Liver (tissue), 9 donors: ENCODE results near the gene HLA-F. TPM values are rescaled to one million over a fixed set of nuclear protein-coding genes. Genes with fewer than 3 reads are reported as not detected.

Source experiments
- DNase-seq: peaks from one replicate; pipeline ENCODE4 v3.0.0-alpha.2; 2017; ENCODE audit warnings: low spot score
- H3K27ac ChIP-seq, 2 donors: one replicate each; pipeline ENCODE4 v1.7.0; 2013; ENCODE audit warnings: inconsistent platforms in 2 of 2, low read length in 2 of 2, control low read depth in 1 of 2, low read depth in 1 of 2, mild to moderate bottlenecking in 1 of 2
- H3K27me3 ChIP-seq, 4 donors: one replicate each; pipeline versions ENCODE4 v1.6.1 to v1.7.0; 2013; ENCODE audit warnings: low read length in 3 of 4, inconsistent platforms in 1 of 4, mild to moderate bottlenecking in 1 of 4, moderate library complexity in 1 of 4; ENCODE audit not compliant: control insufficient read depth in 4 of 4, insufficient read depth in 4 of 4
- H3K36me3 ChIP-seq, 4 donors: one replicate each; pipeline versions ENCODE4 v1.6.1 to v1.7.0; 2013; ENCODE audit warnings: low read length in 3 of 4, mild to moderate bottlenecking in 3 of 4, low read depth in 1 of 4, moderate library complexity in 1 of 4; ENCODE audit not compliant: control insufficient read depth in 4 of 4, insufficient read depth in 3 of 4
- H3K4me1 ChIP-seq, 4 donors: one replicate each; pipeline versions ENCODE4 v1.6.1 to v1.7.0; 2013; ENCODE audit warnings: low read length in 3 of 4, mild to moderate bottlenecking in 3 of 4, moderate library complexity in 1 of 4; ENCODE audit not compliant: control insufficient read depth in 4 of 4, insufficient read depth in 4 of 4
- H3K4me3 ChIP-seq, 3 donors: one replicate each; pipeline versions ENCODE4 v1.6.1 to v1.7.0; 2013; ENCODE audit warnings: low read length in 3 of 3, control low read depth in 1 of 3, low read depth in 1 of 3, mild to moderate bottlenecking in 1 of 3
- H3K9ac ChIP-seq, 2 donors: one replicate each; pipeline ENCODE4 v1.7.0; 2013; ENCODE audit warnings: low read length in 2 of 2, mild to moderate bottlenecking in 2 of 2, moderate library complexity in 2 of 2, control low read depth in 1 of 2, low read depth in 1 of 2
- H3K9me3 ChIP-seq, 4 donors: one replicate each; pipeline versions ENCODE4 v1.6.1 to v1.7.0; 2013; ENCODE audit warnings: low read length in 3 of 4; ENCODE audit not compliant: control insufficient read depth in 4 of 4
- ATF3 ChIP-seq: IDR thresholded peaks from 2 replicates; pipeline ENCODE4 v1.6.1; 2016; ENCODE audit warnings: antibody characterized with exemption
- CTCF ChIP-seq: fragments of 150-350 bp; IDR thresholded peaks from 2 replicates; pipeline ENCODE4 v1.5.1; 2017; ENCODE audit warnings: improper control_type of control experiment, low read depth, low read length; ENCODE audit not compliant: missing input control
- EGR1 ChIP-seq, 2 donors: IDR thresholded peaks; 2 replicates each; pipeline ENCODE4 v1.6.1; 2016 to 2018; ENCODE audit warnings: antibody characterized with exemption in 2 of 2, low read depth in 2 of 2
- FOXA1 ChIP-seq: IDR thresholded peaks from 2 replicates; pipeline ENCODE4 v1.6.1; 2016; ENCODE audit warnings: antibody characterized with exemption
- FOXA2 ChIP-seq: IDR thresholded peaks from 2 replicates; pipeline ENCODE4 v1.6.1; 2016; ENCODE audit warnings: antibody characterized with exemption
- GABPA ChIP-seq, 2 donors: IDR thresholded peaks in 1 of 2; conservative IDR thresholded peaks in 1 of 2; 2 replicates each; pipeline ENCODE4 v1.6.1; 2016; ENCODE audit warnings: antibody characterized with exemption in 2 of 2, mild to moderate bottlenecking in 1 of 2, moderate library complexity in 1 of 2
- HNF4A ChIP-seq, 2 donors: conservative IDR thresholded peaks; 2 replicates each; pipeline ENCODE4 v1.6.1; 2016; ENCODE audit warnings: antibody characterized with exemption in 2 of 2, mild to moderate bottlenecking in 2 of 2
- HNF4G ChIP-seq: IDR thresholded peaks from 2 replicates; pipeline ENCODE4 v1.6.1; 2016; ENCODE audit warnings: antibody characterized with exemption
- JUND ChIP-seq, 2 donors: IDR thresholded peaks; 2 replicates each; pipeline ENCODE4 v1.6.1; 2016; ENCODE audit warnings: antibody characterized with exemption in 2 of 2
- MAX ChIP-seq: IDR thresholded peaks from 2 replicates; pipeline ENCODE4 v1.6.1; 2016; ENCODE audit warnings: antibody characterized with exemption
- REST ChIP-seq: IDR thresholded peaks from 2 replicates; pipeline ENCODE4 v1.6.1; 2016; ENCODE audit warnings: antibody characterized with exemption, mild to moderate bottlenecking
- RXRA ChIP-seq, 2 donors: IDR thresholded peaks; 2 replicates each; pipeline ENCODE4 v1.6.1; 2017 to 2018; ENCODE audit warnings: antibody characterized with exemption in 2 of 2, mild to moderate bottlenecking in 1 of 2
- TAF1 ChIP-seq: conservative IDR thresholded peaks from 2 replicates; pipeline ENCODE4 v1.6.1; 2016; ENCODE audit warnings: antibody characterized with exemption, mild to moderate bottlenecking
- YY1 ChIP-seq: IDR thresholded peaks from 2 replicates; pipeline ENCODE4 v1.6.1; 2016; ENCODE audit warnings: antibody characterized with exemption, mild to moderate bottlenecking
- ZBTB33 ChIP-seq: IDR thresholded peaks from 2 replicates; pipeline ENCODE4 v1.6.1; 2016; ENCODE audit warnings: antibody characterized with exemption
- WGBS: extraction: QIAGEN DNeasy Blood & Tissue Kit; methylation state at CpG from one replicate; pipeline ENCODE4 v1.1.7; 2013; 5-methylcytosine and 5-hydroxymethylcytosine counted together
- polyA plus RNA-seq, 2 donors: library from polyadenylated mRNA; stranded (reverse) in 1 of 2; unstranded in 1 of 2; fragments of 200-250 nt in 1 of 2; fragments of >200 nt in 1 of 2; fragmentation: Nextera tagmentation in 1 of 2; extraction: Ambion mirVana in 1 of 2; gene quantifications; one replicate each; pipeline versions ENCODE4 v1.2.1 to v1.2.3, GENCODE V29; 2013 to 2015
- total RNA-seq, 2 donors: library from RNA; depleted of rRNA; stranded (reverse); fragments of >200 nt; gene quantifications; one replicate each; pipeline ENCODE4 v1.2.3, GENCODE V29; 2014
- donor health status: healthy.
- donor health status: healthy.
- donor health status: healthy.
- donor health status: healthy.
- donor health status: healthy.

The HLA-F gene
- total and polyA plus RNA-seq, 4 donors, result 12.1 to 53.0 (median 31.8) TPM

GRCh38 chr6:29680416-29680815 is 42.8 kb upstream of the HLA-F start:
- no peaks in the 10 kb centered on the region for H3K27me3 ChIP-seq
- H3K9me3 ChIP-seq, result peaks cover 0 to 2% (median 0%) of the 10 kb centered on the region in 4 donors
- no peaks in the 10 kb centered on the region for H3K4me1 ChIP-seq
- H3K27ac ChIP-seq, result no peak overlapping the region
- DNase-seq, result no peak
- H3K4me3 ChIP-seq, result no peak overlapping the region
- WGBS, result 88% methylated on average over 24 of the region's 24 CpGs
- H3K9ac ChIP-seq, result no peak overlapping the region
- TF ChIP-seq TAF1, result no peak
- TF ChIP-seq FOXA1, result no peak
- no peak for TF ChIP-seq JUND (IDR thresholded peaks at IDR 0.05)
- TF ChIP-seq ATF3, result no peak
- no peak for TF ChIP-seq GABPA (IDR thresholded peaks at IDR 0.05 in 1 of 2, conservative IDR thresholded peaks at IDR 0.05 in 1 of 2)
- TF ChIP-seq HNF4A (conservative IDR thresholded peaks at IDR 0.05), result no peak
- no peak for TF ChIP-seq HNF4G
- H3K36me3 ChIP-seq, result no peaks in the 10 kb centered on the region

- TF ChIP-seq TAF1 (no peak), HNF4G (no peak), FOXA2 (no peak), FOXA1 (no peak), YY1 (no peak), GABPA (IDR thresholded peaks at IDR 0.05 in 1 of 2, conservative IDR thresholded peaks at IDR 0.05 in 1 of 2) (no peak), REST (no peak), CTCF (no peak), JUND (IDR thresholded peaks at IDR 0.05) (no peak), ATF3 (no peak), MAX (no peak), ZBTB33 (no peak), EGR1 (IDR thresholded peaks at IDR 0.05; ENCODE audit: low read depth in 2 of 2) (no peak), RXRA (IDR thresholded peaks at IDR 0.05) (no peak)
- H3K4me1 ChIP-seq, result no peaks in the 10 kb centered on the region
- 82% methylated on average over 31 of the region's 31 CpGs for WGBS
- no peak within 1 kb of the TSS for H3K27ac ChIP-seq
- no peak for DNase-seq
- no peak within 1 kb of the TSS for H3K9ac ChIP-seq
- H3K27me3 ChIP-seq, result no peaks in the 10 kb centered on the region
- H3K36me3 ChIP-seq, result no peaks in the 10 kb centered on the region
- no peak within 1 kb of the TSS for H3K4me3 ChIP-seq
- peaks cover 0 to 2% (median 0%) of the 10 kb centered on the region in 4 donors for H3K9me3 ChIP-seq
Observed at GRCh38 chr6:29680904-29681303, 42.3 kb upstream of the HLA-F start, which contains the start of gene ZFP57. Gene ZFP57, minus strand, starts transcription at chr6:29681152. Its CDS starts 4,149 bp downstream, at chr6:29677003.
